AG08395 (cell line): ENCODE measurements around the gene WDR20.
A peak's percentile ranks its signal among the peaks of the same experiment; 100 is the strongest.
"Not testable (repeated sequence)": the region's sequence is repeated elsewhere in the genome, so short reads cannot be mapped to it uniquely, and the experiment has no call there.

Experiments
- DNase-seq: peaks from one replicate; pipeline ENCODE4 v3.0.0; 2012; ENCODE audit warnings: mixed read lengths, low spot score

Gene WDR20

GRCh38 chr14:102139286-102140026 lies at the start of gene WDR20:
Gene WDR20, plus strand, starts transcription at chr14:102139897. Its CDS starts 27 bp downstream, at chr14:102139924.
- DNase-seq, result peak; percentile 100

DNA sequence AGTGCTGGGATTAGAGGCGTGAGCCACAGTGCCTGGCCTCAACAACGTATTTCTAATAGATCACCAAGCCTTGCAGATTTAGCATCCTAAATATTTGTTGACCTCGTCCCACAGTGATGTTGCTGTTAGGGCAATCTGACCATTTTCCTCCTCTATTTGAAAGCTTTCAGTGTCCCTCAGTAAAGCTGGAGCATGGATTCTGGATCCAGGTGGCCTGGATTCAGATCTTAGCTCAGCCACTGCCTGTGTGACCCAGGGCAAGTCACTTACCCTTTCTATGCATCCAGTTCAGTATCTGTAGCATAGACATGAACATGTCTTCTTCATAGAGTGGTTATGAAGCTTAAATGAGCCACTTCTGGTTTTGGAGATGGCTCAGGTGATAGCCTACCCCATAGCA lies 49.0 kb upstream of the WDR20 start:
- no peak for DNase-seq

- DNase-seq, result no peak
These were observed 46.9 kb upstream of the WDR20 start for GRCh38 chr14:102092806-102093205.

DNA sequence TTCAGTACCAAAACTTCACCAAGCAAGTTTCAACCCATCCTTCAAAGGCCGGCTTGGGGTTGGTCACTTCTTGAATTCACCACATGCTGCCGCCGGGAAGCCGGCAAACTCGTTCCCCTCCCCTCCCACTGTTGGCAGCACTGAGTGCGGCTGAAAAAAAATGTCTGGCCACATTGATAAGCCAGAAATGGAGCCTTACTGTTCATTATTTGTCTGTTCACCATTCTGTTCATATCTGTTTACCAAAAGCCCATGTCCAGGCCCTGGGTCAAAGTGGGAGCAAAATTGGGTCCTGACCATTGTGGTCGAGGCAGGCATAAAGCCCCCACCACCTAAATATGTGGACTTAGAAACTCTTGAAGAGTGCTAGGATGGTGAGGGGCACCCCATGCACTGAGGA lies 45.6 kb upstream of the WDR20 start:
- DNase-seq, result no peak

DNA sequence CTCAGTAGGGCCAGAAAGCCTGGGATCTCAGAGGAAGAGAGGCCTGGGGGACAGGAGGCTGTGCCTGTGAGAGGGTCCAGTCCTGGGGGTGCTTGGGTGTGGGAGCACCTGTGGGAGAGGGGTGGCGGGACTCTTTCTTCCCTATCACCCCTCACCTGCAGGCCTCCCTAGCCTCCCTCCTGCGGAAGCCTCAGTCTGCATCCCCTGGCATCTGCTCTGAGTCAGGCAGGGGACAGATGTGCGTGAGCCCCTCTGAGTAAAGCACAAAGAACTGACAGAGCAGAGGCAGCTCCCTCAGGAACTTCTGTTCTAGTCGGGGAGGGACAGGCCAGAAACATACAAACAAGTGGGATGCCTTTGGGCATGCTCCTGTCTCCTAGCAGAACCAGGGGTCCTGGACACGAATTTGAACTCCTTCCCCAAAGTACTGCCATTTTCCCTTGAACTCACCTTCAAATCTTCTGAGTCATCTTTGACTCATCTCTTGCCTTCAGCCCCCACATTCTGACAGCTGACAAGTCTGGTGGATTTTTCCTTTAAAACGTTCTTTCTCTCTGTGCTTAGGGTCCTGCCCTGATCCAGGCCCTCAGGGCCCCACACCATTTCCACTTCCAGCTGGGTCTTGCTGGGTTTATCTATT lies 44.3 kb upstream of the WDR20 start:
- no peak for DNase-seq

DNA sequence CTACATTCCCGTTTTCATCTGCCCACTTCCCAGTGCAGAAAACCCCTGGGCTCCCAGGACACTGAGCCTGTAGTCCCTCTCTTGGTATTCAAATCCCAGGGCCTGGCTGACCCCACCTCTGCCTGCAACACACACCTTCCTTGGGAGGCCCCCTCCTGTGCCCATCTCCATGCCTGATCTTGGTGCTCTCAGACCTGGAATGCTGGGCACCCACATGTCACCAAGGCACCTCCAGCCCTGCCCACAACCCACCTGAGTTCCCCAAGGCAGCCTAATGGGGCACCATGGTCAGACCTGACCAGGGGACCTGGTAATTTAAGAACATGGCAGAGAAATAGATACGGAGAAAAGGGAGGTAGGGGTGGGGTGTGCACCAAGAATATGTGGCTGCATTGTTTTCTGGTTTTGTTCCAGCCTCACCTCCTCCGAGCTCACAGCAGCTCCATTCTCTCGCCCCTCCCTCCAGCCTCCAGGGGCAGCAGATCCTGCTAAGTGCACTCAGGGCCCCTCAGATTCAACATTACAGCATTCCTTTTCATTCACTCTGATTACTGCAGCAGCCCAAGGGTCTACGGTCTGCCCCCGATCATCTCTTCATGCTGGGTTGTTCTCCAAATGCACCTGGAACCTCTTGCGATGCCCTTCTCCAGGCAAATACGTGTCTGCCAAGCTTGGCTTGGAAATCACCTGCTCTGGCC lies 43.7 kb upstream of the WDR20 start:
- DNase-seq, result no peak

GRCh38 chr14:102096569-102097188 lies 43.0 kb upstream of the WDR20 start:
- DNase-seq, result peak; percentile 86

- no peak for DNase-seq
These were observed 42.1 kb upstream of the WDR20 start for GRCh38 chr14:102097441-102098135.

DNA sequence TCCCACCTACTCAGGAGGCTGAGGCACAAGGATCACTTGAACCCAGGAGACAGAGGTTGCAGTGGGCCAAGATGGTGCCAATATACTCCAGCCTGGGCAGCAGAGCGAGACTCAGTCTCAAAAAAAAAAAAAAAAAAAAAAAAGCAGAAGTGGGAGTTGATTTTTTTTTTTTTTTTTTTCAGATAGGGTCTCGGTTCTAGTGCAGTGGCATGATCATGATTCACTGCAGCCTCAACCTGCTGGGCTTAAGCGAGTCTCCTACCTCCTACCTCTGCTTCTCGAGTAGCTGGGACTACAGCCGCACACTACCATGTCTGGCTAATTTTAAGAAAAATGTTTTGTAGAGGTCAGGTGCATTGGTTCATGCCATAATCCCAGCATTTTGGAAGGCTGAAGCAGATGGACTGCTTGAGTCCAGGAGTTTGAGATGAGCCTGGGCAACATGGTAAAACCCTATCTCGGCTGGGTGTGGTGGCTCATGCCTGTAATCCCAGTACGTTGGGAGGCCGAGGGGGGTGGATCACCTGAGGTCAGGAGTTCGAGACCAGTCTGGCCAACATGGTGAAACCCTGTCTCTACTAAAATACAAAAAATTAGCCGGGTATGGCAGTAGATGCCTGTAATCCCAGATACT lies 36.5 kb upstream of the WDR20 start:
- no peak for DNase-seq

GRCh38 chr14:102105369-102105768 lies 34.3 kb upstream of the WDR20 start:
- no peak for DNase-seq

DNA sequence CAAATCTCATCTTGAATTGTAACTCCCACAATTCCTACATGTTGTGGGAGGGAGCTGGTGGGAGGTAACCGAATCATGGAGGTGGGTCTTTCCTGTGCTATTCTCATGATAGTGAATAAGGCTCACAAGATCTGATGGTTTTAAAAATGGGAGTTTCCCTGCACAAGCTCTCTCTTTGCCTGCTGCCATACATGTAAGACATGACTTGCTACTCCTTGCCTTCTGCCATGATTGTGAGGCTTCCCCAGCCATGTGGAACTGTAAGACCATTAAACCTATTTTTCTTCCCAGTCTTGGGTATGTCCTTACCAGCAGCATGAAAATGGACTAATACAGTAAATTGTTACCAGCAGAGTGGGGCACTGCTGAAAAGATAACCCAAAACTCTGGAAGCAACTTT lies 30.4 kb upstream of the WDR20 start:
- not testable (repeated sequence) for DNase-seq

DNA sequence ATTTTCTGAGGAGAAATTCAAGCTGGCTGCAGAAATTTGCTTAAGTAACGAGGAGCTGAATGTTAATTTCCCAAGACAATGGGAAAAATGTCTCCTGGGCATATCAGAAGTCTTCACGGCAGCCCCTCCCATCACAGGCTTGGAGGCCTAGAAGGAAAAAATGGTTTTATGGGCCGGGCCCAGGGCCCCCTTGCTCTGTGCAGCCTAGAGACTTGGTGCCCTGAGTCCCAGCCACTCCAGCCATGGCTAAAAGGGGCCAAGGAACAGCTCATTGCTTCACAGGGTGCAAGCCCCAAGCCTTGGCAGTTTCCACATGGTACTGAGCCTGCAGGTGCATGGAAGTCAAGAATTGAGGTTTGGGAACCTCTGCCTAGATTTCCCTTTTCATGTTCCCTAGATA lies 28.6 kb upstream of the WDR20 start:
- no peak for DNase-seq

- no peak for DNase-seq
These were observed 23.1 kb upstream of the WDR20 start for GRCh38 chr14:102116361-102117180.

DNA sequence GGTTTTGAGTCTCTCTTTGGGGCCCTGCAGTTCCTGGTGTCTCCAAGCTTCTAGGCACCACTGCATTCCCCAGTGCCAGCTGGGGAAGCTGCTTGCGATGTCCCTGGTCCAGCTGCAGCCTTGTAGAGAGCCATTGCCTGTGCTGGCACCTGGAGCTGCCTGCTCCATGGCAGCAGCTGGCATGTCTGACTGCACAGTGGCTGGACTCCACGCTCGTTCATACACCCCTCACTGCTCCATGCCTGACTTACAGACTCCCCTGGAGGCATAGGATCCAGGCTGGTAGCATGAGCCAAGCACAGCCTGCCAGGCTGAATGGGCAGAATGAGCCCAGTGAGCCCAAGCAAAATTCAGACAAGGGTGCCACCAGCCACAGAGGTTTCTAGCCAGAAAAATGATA lies 21.8 kb upstream of the WDR20 start:
- no peak for DNase-seq

DNA sequence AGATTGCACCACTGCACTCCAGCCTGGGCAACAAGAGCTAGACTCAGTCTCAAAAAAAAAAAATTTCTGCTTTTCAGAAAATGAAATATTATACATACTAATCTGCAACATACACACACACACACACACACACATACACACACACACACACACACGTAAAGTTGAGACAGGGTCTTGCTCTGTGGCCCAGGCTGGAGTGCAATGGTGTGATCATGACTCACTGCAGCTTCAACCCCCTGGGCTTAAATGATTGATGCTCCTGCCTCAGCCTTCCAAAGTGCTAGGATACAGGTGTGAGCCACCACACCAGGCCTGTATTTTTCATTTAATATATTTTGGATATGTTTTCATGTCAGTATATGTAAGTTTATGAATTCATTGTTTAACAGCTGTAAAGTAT lies 18.8 kb upstream of the WDR20 start:
- DNase-seq, result no peak

DNA sequence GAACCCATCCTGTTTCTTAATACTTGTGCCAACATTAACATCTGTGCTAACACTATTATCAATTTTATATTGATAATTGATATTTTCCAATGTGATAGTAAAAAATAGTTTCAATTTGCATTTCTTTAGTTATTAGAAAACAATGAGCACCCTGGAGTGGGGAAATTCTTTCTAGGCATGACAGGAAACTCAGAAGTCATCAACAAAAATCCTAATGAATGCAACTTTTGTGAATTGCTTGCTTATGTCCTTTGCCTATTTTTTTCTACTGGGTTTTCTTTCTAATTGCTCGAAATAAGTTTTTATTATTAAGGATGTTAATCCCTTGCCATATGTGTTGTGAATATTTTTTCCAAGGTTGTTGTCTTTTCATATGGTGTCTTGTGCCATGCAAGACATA lies 18.1 kb upstream of the WDR20 start:
- no peak for DNase-seq

- DNase-seq, result no peak
These were observed 15.3 kb upstream of the WDR20 start for GRCh38 chr14:102124419-102124818.

DNA sequence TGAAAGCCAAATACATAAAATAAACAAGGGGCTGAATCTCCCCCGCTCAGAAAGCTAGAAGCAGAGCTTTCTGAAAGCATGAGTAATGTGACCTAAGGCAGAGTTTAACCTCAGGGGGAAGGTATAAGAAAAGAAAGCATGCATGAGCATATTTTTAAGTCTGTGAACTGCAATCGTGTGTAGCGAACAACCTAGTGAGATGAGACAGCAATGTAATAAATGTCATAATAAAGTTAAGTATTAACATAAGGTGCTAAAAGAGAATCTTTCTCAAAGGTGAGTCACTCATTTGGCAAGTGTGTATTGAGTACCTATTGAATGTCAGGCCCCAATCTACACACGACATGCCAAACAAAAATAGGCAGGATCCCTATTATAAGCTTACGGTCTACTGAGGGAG lies 14.2 kb upstream of the WDR20 start:
- no peak for DNase-seq

- no peak for DNase-seq
These were observed 12.8 kb upstream of the WDR20 start for GRCh38 chr14:102126807-102127455.

DNA sequence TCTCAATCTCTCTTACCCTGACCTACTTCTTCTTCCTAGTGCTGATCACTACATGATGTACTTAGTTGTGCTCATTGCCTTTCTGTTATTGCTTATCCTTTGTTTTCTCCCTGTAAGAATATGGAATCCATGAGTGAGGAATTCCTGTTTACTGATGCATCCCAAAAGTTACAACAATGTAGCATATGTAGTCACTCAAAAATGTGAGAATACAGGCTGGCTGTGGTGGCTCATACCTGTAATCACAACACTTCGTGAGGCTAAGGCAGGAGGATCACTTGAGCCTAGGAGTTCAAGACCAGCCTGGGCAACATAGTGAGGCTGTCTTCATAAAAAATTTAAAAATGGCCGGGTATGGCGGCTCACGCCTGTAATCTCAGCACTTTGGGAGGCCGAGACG lies 8.0 kb upstream of the WDR20 start:
- no peak for DNase-seq
